ENCODE results near the gene GPS2.
A peak's percentile ranks its signal among the peaks of the same experiment; 100 is the strongest.

The GPS2 gene

GRCh38 chr17:7318121-7318860, 3.1 kb upstream of the GPS2 start:
- Histone ChIP-seq H3K9me2 (replicated peaks; ENCODE audit: control insufficient read depth, low read length) (no peaks in the 10 kb centered on the region), H3K4me2 (ENCODE audit: low read length) (no peak overlapping the region), H3K4me1 (ENCODE audit: control insufficient read depth, low read length) (peaks cover 23% of the 10 kb centered on the region), H3K27me3 (ENCODE audit: control insufficient read depth, low read length) (no peaks in the 10 kb centered on the region), H3K36me3 (ENCODE audit: control insufficient read depth, low read length) (peaks cover 79% of the 10 kb centered on the region), H3K79me2 (ENCODE audit: control insufficient read depth, low read length) (peaks cover 22% of the 10 kb centered on the region), H3K4me3 (ENCODE audit: low read length) (no peak overlapping the region), H3F3A (ENCODE audit: control insufficient read depth, insufficient read depth) (peaks cover 25% of the 10 kb centered on the region), H3K27ac (ENCODE audit: low read depth, low read length) (no peak overlapping the region), H3K9me3 (ENCODE audit: control insufficient read depth, insufficient read depth, low read length) (no peaks in the 10 kb centered on the region), H4K20me1 (ENCODE audit: control insufficient read depth, insufficient read depth, low read depth, low read length) (peaks cover 3% of the 10 kb centered on the region; the same call in 1 of the 2 replicates)
- TF ChIP-seq, protein P1, sequence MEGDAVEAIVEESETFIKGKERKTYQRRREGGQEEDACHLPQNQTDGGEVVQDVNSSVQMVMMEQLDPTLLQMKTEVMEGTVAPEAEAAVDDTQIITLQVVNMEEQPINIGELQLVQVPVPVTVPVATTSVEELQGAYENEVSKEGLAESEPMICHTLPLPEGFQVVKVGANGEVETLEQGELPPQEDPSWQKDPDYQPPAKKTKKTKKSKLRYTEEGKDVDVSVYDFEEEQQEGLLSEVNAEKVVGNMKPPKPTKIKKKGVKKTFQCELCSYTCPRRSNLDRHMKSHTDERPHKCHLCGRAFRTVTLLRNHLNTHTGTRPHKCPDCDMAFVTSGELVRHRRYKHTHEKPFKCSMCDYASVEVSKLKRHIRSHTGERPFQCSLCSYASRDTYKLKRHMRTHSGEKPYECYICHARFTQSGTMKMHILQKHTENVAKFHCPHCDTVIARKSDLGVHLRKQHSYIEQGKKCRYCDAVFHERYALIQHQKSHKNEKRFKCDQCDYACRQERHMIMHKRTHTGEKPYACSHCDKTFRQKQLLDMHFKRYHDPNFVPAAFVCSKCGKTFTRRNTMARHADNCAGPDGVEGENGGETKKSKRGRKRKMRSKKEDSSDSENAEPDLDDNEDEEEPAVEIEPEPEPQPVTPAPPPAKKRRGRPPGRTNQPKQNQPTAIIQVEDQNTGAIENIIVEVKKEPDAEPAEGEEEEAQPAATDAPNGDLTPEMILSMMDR (IDR thresholded peaks at IDR 0.05; ENCODE audit: low read depth, low read length, poor library complexity, severe bottlenecking) = no peak
- TF ChIP-seq EZH2phosphoT487 (IDR thresholded peaks at IDR 0.05; ENCODE audit: borderline replicate concordance, low read length) = no peak

DNA sequence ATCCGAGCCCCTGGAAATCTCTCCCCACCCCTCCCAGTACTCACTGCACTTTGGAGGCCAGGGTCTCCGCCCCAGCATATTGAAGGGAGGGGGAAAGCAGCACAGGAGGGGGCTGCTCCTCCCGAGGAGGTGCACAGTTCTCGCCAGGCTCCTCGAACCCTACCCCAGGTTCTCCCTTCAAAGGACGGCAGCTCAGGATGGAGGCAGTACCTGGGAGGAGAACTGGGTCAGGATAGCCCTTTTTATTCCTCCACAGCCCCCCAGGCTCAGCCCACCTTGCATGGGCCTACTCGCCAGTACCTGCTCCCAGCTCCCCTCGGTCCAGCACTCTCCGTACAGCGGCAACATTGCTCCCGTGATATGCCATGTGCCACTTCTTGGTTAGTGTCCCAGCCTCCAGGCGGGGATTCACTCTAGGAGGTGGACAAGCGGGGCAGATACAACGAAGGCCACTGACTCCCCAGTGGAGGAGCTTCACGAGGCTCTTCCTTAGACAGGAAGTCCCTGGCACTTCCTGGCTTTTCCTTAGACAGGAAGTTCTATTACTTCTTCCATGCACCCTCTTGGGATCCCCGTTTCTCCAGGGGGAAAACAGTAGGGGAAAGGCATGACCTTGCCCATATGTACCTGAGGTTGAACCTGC, 2.1 kb upstream of the GPS2 start:
- TF ChIP-seq, protein P1 (IDR thresholded peaks at IDR 0.05; ENCODE audit: low read depth, low read length, poor library complexity, severe bottlenecking) = no peak
- TF ChIP-seq EZH2phosphoT487 (IDR thresholded peaks at IDR 0.05; ENCODE audit: borderline replicate concordance, low read length) = no peak
- Histone ChIP-seq H3F3A (ENCODE audit: control insufficient read depth, insufficient read depth) (peaks cover 35% of the 10 kb centered on the region), H3K9me2 (replicated peaks; ENCODE audit: control insufficient read depth, low read length) (no peaks in the 10 kb centered on the region), H3K27me3 (ENCODE audit: control insufficient read depth, low read length) (no peaks in the 10 kb centered on the region), H3K27ac (ENCODE audit: low read depth, low read length) (no peak overlapping the region), H3K4me3 (ENCODE audit: low read length) (no peak overlapping the region), H3K4me2 (ENCODE audit: low read length) (no peak overlapping the region), H3K36me3 (ENCODE audit: control insufficient read depth, low read length) (peaks cover 79% of the 10 kb centered on the region), H3K79me2 (ENCODE audit: control insufficient read depth, low read length) (peaks cover 25% of the 10 kb centered on the region), H3K4me1 (ENCODE audit: control insufficient read depth, low read length) (peaks cover 33% of the 10 kb centered on the region), H4K20me1 (ENCODE audit: control insufficient read depth, insufficient read depth, low read depth, low read length) (peaks cover 13% of the 10 kb centered on the region; the same call in 1 of the 2 replicates), H3K9me3 (ENCODE audit: control insufficient read depth, insufficient read depth, low read length) (no peaks in the 10 kb centered on the region)

GRCh38 chr17:7315570-7316235, 543 bp upstream of the GPS2 start:
- peaks cover 77% of the 10 kb centered on the region for H3K36me3 ChIP-seq (ENCODE audit: control insufficient read depth, low read length)
- H3F3A ChIP-seq (ENCODE audit: control insufficient read depth, insufficient read depth) = peaks cover 49% of the 10 kb centered on the region
- H3K27ac ChIP-seq (ENCODE audit: low read depth, low read length) = peak overlapping the region; percentile 73
- H3K4me1 ChIP-seq (ENCODE audit: control insufficient read depth, low read length) = peaks cover 40% of the 10 kb centered on the region
- H3K27me3 ChIP-seq (ENCODE audit: control insufficient read depth, low read length) = no peaks in the 10 kb centered on the region
- H3K9me3 ChIP-seq (ENCODE audit: control insufficient read depth, insufficient read depth, low read length) = no peaks in the 10 kb centered on the region
- peak overlapping the region; percentile 98 for H3K4me2 ChIP-seq (ENCODE audit: low read length)
- H4K20me1 ChIP-seq (ENCODE audit: control insufficient read depth, insufficient read depth, low read depth, low read length) = peaks cover 17% of the 10 kb centered on the region
- peak overlapping the region; percentile 85 for H3K4me3 ChIP-seq (ENCODE audit: low read length)
- no peaks in the 10 kb centered on the region for H3K9me2 ChIP-seq (replicated peaks; ENCODE audit: control insufficient read depth, low read length)
- peaks cover 35% of the 10 kb centered on the region for H3K79me2 ChIP-seq (ENCODE audit: control insufficient read depth, low read length)
- TF ChIP-seq, protein P1 (IDR thresholded peaks at IDR 0.05; ENCODE audit: low read depth, low read length, poor library complexity, severe bottlenecking) = no peak
- no peak for TF ChIP-seq EZH2phosphoT487 (IDR thresholded peaks at IDR 0.05; ENCODE audit: borderline replicate concordance, low read length)
